GM12891 (cell line): Measurements from ENCODE around the gene CD86.

ENCODE experiments used
- POLR2A ChIP-seq: IDR thresholded peaks from 2 replicates; pipeline ENCODE4 v1.6.1; 2011; ENCODE audit warnings: low read depth, low read length, control low read depth
- SPI1 ChIP-seq: IDR thresholded peaks from 2 replicates; pipeline ENCODE4 v1.6.1; 2011; ENCODE audit warnings: low read depth, low read length, control low read depth

DNA sequence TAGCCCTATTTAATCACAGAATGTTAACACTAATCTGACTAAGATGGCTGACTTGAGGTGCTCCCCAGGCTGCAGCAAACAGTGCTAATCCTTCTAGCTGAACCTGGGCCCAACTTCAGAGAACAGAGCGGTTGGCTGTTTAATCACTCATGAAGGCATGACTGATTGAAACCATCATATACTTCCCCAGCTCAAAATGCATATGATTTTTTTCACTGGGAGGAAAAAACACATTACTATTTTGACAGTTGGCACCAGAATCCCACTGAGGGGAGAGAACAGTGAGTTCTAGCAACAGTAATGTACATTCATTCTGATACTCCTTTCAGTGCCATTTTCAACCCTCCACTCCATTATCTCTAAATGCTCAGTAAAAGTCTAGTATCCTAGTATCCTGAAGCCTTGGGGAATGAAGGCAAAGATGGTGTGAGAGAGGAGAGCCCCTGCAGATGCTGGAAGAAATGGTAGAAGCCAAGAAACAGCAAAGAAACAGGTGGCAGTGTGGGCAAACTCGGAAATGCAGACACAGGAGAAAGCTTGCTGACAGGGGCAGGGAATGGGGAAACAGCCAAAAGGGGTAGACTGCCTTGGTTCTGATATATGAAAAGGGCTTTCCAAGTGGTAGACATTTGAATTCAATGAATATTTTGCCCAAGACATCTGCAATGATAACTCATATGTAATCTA lies 93.9 kb downstream of the CD86 start:
- TF ChIP-seq POLR2A (no peak), SPI1 (no peak)
